Endodermal cell (in vitro differentiated cells): ENCODE data around the gene METRN. TPM values are rescaled to one million over a fixed set of nuclear protein-coding genes. Genes with fewer than 3 reads are reported as not detected.

ENCODE experiments used
- DNase-seq: peaks from one replicate; pipeline ENCODE4 v3.0.0-alpha.2; 2017
- H3K27ac ChIP-seq: 2 replicates; pipeline ENCODE4 v1.5.1; 2013; ENCODE audit warnings: mild to moderate bottlenecking, low read depth, low read length, moderate library complexity
- H3K27me3 ChIP-seq: 2 replicates; pipeline ENCODE4 v1.6.1; 2013; ENCODE audit warnings: mild to moderate bottlenecking, low read length, moderate library complexity; ENCODE audit not compliant: insufficient read depth, control insufficient read depth, poor library complexity, severe bottlenecking
- H3K36me3 ChIP-seq: 2 replicates; pipeline ENCODE4 v1.7.0; 2013; ENCODE audit warnings: mild to moderate bottlenecking, low read length, moderate library complexity; ENCODE audit not compliant: control insufficient read depth, insufficient read depth
- H3K4me1 ChIP-seq: one replicate; pipeline ENCODE4 v1.7.0; 2013; ENCODE audit warnings: low read length; ENCODE audit not compliant: control insufficient read depth, insufficient read depth
- H3K4me3 ChIP-seq: 2 replicates; pipeline ENCODE4 v1.5.1; 2013; ENCODE audit warnings: mild to moderate bottlenecking, low read length, moderate library complexity
- H3K9ac ChIP-seq: 2 replicates; pipeline ENCODE4 v1.6.1; 2013; ENCODE audit warnings: mild to moderate bottlenecking, low read length, moderate library complexity; ENCODE audit not compliant: poor library complexity, severe bottlenecking; ENCODE audit errors: extremely low read depth
- H3K9me3 ChIP-seq: 2 replicates; pipeline ENCODE4 v1.6.1; 2013; ENCODE audit warnings: mild to moderate bottlenecking, low read length, moderate library complexity; ENCODE audit not compliant: control insufficient read depth
- H3K27ac Mint-ChIP-seq: 2 replicates; pipeline ENCODE4 v1.8.0; 2020; ENCODE audit warnings: mixed read lengths
- H3K27me3 Mint-ChIP-seq: 2 replicates; pipeline ENCODE4 v1.8.0; 2021; ENCODE audit warnings: mild to moderate bottlenecking, mixed read lengths; ENCODE audit not compliant: insufficient read depth
- H3K36me3 Mint-ChIP-seq: 2 replicates; pipeline ENCODE4 v1.8.0; 2020; ENCODE audit warnings: low read depth, mixed read lengths
- H3K4me1 Mint-ChIP-seq: 2 replicates; pipeline ENCODE4 v1.8.0; 2020; ENCODE audit warnings: mixed read lengths
- H3K4me3 Mint-ChIP-seq: 2 replicates; pipeline ENCODE4 v1.8.0; 2020; ENCODE audit warnings: mild to moderate bottlenecking, moderate library complexity, mixed read lengths
- H3K9me3 Mint-ChIP-seq: 2 replicates; pipeline ENCODE4 v1.8.0; 2020; ENCODE audit warnings: mild to moderate bottlenecking, mixed read lengths
- WGBS, 2 experiments: methylation state at CpG; one replicate each; pipeline versions ENCODE4 v1.1.5 to v1.1.7; 2013; ENCODE audit warnings: missing lambda C conversion rate in 2 of 2, mixed read lengths in 1 of 2; ENCODE audit not compliant: insufficient coverage in 1 of 2, insufficient read length in 1 of 2; 5-methylcytosine and 5-hydroxymethylcytosine counted together
- total RNA-seq, 2 donors: library from RNA; stranded (reverse); fragmentation: NEBNext Ultra II Directional in 1 of 2; extraction: Animal tissue kit (Norgen Biotek cat#: 25700) in 1 of 2; gene quantifications; 2 replicates in 1 of 2; 3 replicates in 1 of 2; pipeline ENCODE4 v1.2.1, GENCODE V29; 2021
- TF ChIP-seq, protein P1 (sequence below): fragments of 200-600 bp; sonication (generic); conservative IDR thresholded peaks from 2 replicates; pipeline ENCODE4 v1.5.0; 2021; ENCODE audit warnings: antibody characterized with exemption, mild to moderate bottlenecking

METRN gene
- total RNA-seq, 2 donors from 2014 or later = 33.4 to 38.5 TPM

GRCh38 chr16:685967-686366 is 29.0 kb upstream of the METRN start:
- TF ChIP-seq, protein P1, sequence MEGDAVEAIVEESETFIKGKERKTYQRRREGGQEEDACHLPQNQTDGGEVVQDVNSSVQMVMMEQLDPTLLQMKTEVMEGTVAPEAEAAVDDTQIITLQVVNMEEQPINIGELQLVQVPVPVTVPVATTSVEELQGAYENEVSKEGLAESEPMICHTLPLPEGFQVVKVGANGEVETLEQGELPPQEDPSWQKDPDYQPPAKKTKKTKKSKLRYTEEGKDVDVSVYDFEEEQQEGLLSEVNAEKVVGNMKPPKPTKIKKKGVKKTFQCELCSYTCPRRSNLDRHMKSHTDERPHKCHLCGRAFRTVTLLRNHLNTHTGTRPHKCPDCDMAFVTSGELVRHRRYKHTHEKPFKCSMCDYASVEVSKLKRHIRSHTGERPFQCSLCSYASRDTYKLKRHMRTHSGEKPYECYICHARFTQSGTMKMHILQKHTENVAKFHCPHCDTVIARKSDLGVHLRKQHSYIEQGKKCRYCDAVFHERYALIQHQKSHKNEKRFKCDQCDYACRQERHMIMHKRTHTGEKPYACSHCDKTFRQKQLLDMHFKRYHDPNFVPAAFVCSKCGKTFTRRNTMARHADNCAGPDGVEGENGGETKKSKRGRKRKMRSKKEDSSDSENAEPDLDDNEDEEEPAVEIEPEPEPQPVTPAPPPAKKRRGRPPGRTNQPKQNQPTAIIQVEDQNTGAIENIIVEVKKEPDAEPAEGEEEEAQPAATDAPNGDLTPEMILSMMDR = peak; percentile 71
- peaks cover 23% of the 10 kb centered on the region for H3K4me1 ChIP-seq
- Mint-ChIP-seq H3K4me1 (peaks cover 16% of the 10 kb centered on the region), H3K9me3 (no peaks in the 10 kb centered on the region), H3K27me3 (peaks cover 4% of the 10 kb centered on the region), H3K36me3 (peaks cover 35% of the 10 kb centered on the region), H3K27ac (no peak overlapping the region), H3K4me3 (peak overlapping the region; percentile 24)
- no peak overlapping the region for H3K4me3 ChIP-seq
- 85 to 86% methylated on average over 9 to 10 of the region's 10 CpGs for WGBS, 2 experiments
- peaks cover 36% of the 10 kb centered on the region for H3K36me3 ChIP-seq
- H3K9ac ChIP-seq = no peak overlapping the region
- H3K27ac ChIP-seq = no peak overlapping the region
- peaks cover 4% of the 10 kb centered on the region for H3K27me3 ChIP-seq
- H3K9me3 ChIP-seq = no peaks in the 10 kb centered on the region
- peak; percentile 84 for DNase-seq

DNA sequence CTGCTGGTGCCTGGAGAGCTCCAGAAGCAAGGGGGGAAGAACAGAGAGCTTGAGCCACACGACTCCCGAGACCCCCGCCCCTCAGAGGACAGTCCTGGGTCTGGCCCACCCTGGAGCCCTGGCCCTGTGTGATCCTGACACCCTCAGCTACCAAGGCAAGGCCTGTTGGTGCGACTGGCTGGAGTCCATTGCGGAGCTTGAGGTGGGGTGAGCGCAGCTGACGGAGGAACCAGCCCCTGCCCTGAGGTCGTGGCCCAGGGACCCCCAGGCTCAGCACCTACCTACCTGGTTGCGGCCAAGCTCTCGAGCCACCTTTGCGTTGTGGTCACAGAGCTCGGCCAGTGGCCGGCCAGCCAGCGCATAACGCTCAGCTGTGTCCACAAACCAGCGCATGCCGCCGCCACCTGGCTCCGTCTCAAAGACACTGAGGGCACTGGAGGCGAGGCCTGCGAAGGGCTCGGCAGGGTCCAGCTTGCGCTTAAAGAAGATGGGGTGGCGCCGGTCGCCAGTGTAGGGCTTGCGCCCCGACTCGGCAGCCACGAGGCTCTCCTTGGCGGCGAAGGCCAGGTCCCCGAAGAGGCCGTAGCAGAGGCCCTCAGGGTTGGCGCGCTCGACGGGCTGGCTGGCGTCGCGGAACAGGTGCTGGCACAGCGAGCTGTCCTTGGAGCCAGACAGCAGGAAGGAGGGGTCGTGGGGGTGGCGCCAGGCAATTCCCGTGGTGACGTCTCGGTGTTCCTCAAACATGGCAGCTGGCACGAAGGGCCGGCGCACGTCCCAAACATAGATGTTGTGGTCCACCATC is 28.3 kb upstream of the METRN start:
- TF ChIP-seq, protein P1 = no peak
- Histone ChIP-seq H3K27ac (no peak overlapping the region), H3K4me1 (peaks cover 17% of the 10 kb centered on the region), H3K4me3 (no peak overlapping the region), H3K9ac (no peak overlapping the region), H3K27me3 (peaks cover 11% of the 10 kb centered on the region), H3K36me3 (peaks cover 30% of the 10 kb centered on the region), H3K9me3 (no peaks in the 10 kb centered on the region)
- Mint-ChIP-seq H3K27ac (no peak overlapping the region), H3K27me3 (peaks cover 11% of the 10 kb centered on the region), H3K4me1 (peaks cover 10% of the 10 kb centered on the region), H3K4me3 (no peak overlapping the region), H3K36me3 (peaks cover 29% of the 10 kb centered on the region), H3K9me3 (no peaks in the 10 kb centered on the region)
- WGBS, 2 experiments = 96 to 98% methylated on average over 36 to 51 of the region's 51 CpGs
- no peak for DNase-seq

GRCh38 chr16:687499-687898 is 27.4 kb upstream of the METRN start:
- Histone ChIP-seq H3K4me1 (peaks cover 9% of the 10 kb centered on the region), H3K27ac (no peak overlapping the region), H3K27me3 (peaks cover 19% of the 10 kb centered on the region), H3K9ac (no peak overlapping the region), H3K4me3 (no peak overlapping the region), H3K36me3 (peaks cover 21% of the 10 kb centered on the region), H3K9me3 (no peaks in the 10 kb centered on the region)
- peaks cover 6% of the 10 kb centered on the region for H3K4me1 Mint-ChIP-seq
- 91 to 97% methylated on average over 19 of the region's 19 CpGs for WGBS, 2 experiments
- no peaks in the 10 kb centered on the region for H3K9me3 Mint-ChIP-seq
- peaks cover 20% of the 10 kb centered on the region for H3K27me3 Mint-ChIP-seq
- peaks cover 21% of the 10 kb centered on the region for H3K36me3 Mint-ChIP-seq
- H3K27ac Mint-ChIP-seq = no peak overlapping the region
- DNase-seq = no peak
- TF ChIP-seq, protein P1 = no peak
- no peak overlapping the region for H3K4me3 Mint-ChIP-seq
